SK-N-MC (cell line): ENCODE measurements around the gene FBXO34.

Source experiments
- EZH2 ChIP-seq: fragments of 200-600 bp; sonication (generic); IDR thresholded peaks from one replicate; pipeline ENCODE4 v1.6.1; 2017; ENCODE audit warnings: antibody characterized with exemption
- POLR2AphosphoS5 ChIP-seq: IDR thresholded peaks from 2 replicates; pipeline ENCODE4 v1.6.1; 2012; ENCODE audit warnings: mild to moderate bottlenecking, low read depth, low read length, borderline replicate concordance

GRCh38 chr14:55336162-55336561 is 64.9 kb downstream of the FBXO34 start:
- no peak for TF ChIP-seq EZH2
- no peak for TF ChIP-seq POLR2AphosphoS5
